Lung (tissue), 12 donors: Measurements from ENCODE around the gene MT1E. TPM values are rescaled to one million over a fixed set of nuclear protein-coding genes. Genes with fewer than 3 reads are reported as not detected.

ENCODE experiments used
- ATAC-seq: fragments of 200-7000 bp; cut with Tn5 transposase; one replicate; pipeline ENCODE4 v1.9.1; 2020; ENCODE audit warnings: moderate number of reproducible peaks; ENCODE audit not compliant: insufficient read depth, low FRiP score
- DNase-seq, 3 donors: peaks; one replicate each; pipeline ENCODE4 v3.0.0-alpha.2; 2013 to 2017
- H3K27ac ChIP-seq, 2 donors: one replicate each; pipeline ENCODE4 v1.5.1; 2013; ENCODE audit warnings: mild to moderate bottlenecking in 2 of 2, moderate library complexity in 2 of 2, control low read depth in 1 of 2, inconsistent platforms in 1 of 2, low read depth in 1 of 2, low read length in 1 of 2
- H3K27me3 ChIP-seq, 3 donors: one replicate each; pipeline ENCODE4 v1.5.1; 2013; ENCODE audit warnings: low read length in 2 of 3; ENCODE audit not compliant: control insufficient read depth in 3 of 3, insufficient read depth in 3 of 3
- H3K36me3 ChIP-seq, 4 donors: one replicate each; pipeline ENCODE4 v1.5.1; 2013; ENCODE audit warnings: low read length in 4 of 4, mild to moderate bottlenecking in 1 of 4, moderate library complexity in 1 of 4; ENCODE audit not compliant: control insufficient read depth in 4 of 4, insufficient read depth in 4 of 4
- H3K4me1 ChIP-seq, 5 donors: one replicate each; pipeline ENCODE4 v1.5.1; 2013; ENCODE audit warnings: low read length in 5 of 5, mild to moderate bottlenecking in 2 of 5, moderate library complexity in 1 of 5; ENCODE audit not compliant: control insufficient read depth in 5 of 5, insufficient read depth in 5 of 5
- H3K4me3 ChIP-seq: one replicate; pipeline ENCODE4 v1.5.1; 2013; ENCODE audit warnings: mild to moderate bottlenecking, control low read depth, moderate library complexity
- H3K9ac ChIP-seq, 2 donors: one replicate each; pipeline ENCODE4 v1.5.1; 2013; ENCODE audit warnings: low read length in 2 of 2, control low read depth in 1 of 2; ENCODE audit not compliant: insufficient read depth in 1 of 2
- H3K9me3 ChIP-seq, 4 donors: one replicate each; pipeline ENCODE4 v1.5.1; 2013; ENCODE audit warnings: low read length in 3 of 4, mild to moderate bottlenecking in 1 of 4, moderate library complexity in 1 of 4; ENCODE audit not compliant: control insufficient read depth in 4 of 4, insufficient read depth in 3 of 4
- CTCF ChIP-seq: IDR thresholded peaks from 2 replicates; pipeline ENCODE4 v1.5.1; 2012; ENCODE audit warnings: mild to moderate bottlenecking; ENCODE audit errors: control extremely low read depth, extremely low read depth
- WGBS, 2 donors: extraction: QIAGEN DNeasy Blood & Tissue Kit; methylation state at CpG; one replicate each; pipeline ENCODE4 v1.1.7; 2013; 5-methylcytosine and 5-hydroxymethylcytosine counted together
- polyA plus RNA-seq, 2 donors: library from polyadenylated mRNA; stranded (reverse); fragments of 200-250 nt; gene quantifications; one replicate each; pipeline ENCODE4 v1.2.1, GENCODE V29; 2013
- total RNA-seq, 2 donors: library from RNA; depleted of rRNA in 1 of 2; stranded (reverse); fragments of >200 nt in 1 of 2; gene quantifications; one replicate each; pipeline ENCODE4 v1.2.1, GENCODE V29; 2014 to 2021
- donor health status: control.
- donor health status: control.
- donor health status: Bipolar disorder and iron deficiency.
- donor health status: healthy.
- donor health status: DM: yes; HTN: yes; CAD: no.

MT1E gene
- total and polyA plus RNA-seq, 4 donors: 22.1 to 746 (median 159) TPM

- DNase-seq: no peak
- Histone ChIP-seq H3K4me1 (peaks cover 9 to 50% (median 25%) of the 10 kb centered on the region in 5 donors), H3K27ac (peak overlapping the region; percentile 88 to 97), H3K9me3 (no peaks in the 10 kb centered on the region), H3K36me3 (no peaks in the 10 kb centered on the region), H3K4me3 (no peak overlapping the region), H3K9ac (peak overlapping the region in 1 of 2 donors; percentile 34), H3K27me3 (peaks cover 0 to 10% (median 0%) of the 10 kb centered on the region in 3 donors)
- 56 to 82% methylated on average over 3 of the region's 3 CpGs for WGBS, 2 donors
- no peak for ATAC-seq
- TF ChIP-seq CTCF: no peak
Observed at GRCh38 chr16:56606071-56606475, 19.5 kb upstream of the MT1E start.

- H3K9ac ChIP-seq: peak overlapping the region in 1 of 2 donors; percentile 38
- H3K27ac ChIP-seq: peak overlapping the region; percentile 88 to 97
- TF ChIP-seq CTCF: no peak
- H3K4me1 ChIP-seq: peaks cover 9 to 55% (median 30%) of the 10 kb centered on the region in 5 donors
- H3K9me3 ChIP-seq: no peaks in the 10 kb centered on the region
- peaks cover 0 to 6% (median 0%) of the 10 kb centered on the region in 3 donors for H3K27me3 ChIP-seq
- H3K36me3 ChIP-seq: no peaks in the 10 kb centered on the region
- no peak for ATAC-seq
- WGBS, 2 donors: 36 to 62% methylated on average over 8 of the region's 8 CpGs
- peak; percentile 86 to 98 (median 98) for DNase-seq
- no peak overlapping the region for H3K4me3 ChIP-seq
Observed at GRCh38 chr16:56606476-56607108, 19.0 kb upstream of the MT1E start.

GRCh38 chr16:56607109-56607618 lies 18.4 kb upstream of the MT1E start:
- 24 to 38% methylated on average over 14 of the region's 14 CpGs for WGBS, 2 donors
- no peak for TF ChIP-seq CTCF
- Histone ChIP-seq H3K27ac (peak overlapping the region; percentile 88 to 97), H3K4me3 (no peak overlapping the region), H3K36me3 (no peaks in the 10 kb centered on the region), H3K9ac (peak overlapping the region in 1 of 2 donors; percentile 38), H3K27me3 (peaks cover 0 to 8% (median 0%) of the 10 kb centered on the region in 3 donors), H3K9me3 (no peaks in the 10 kb centered on the region), H3K4me1 (peaks cover 9 to 55% (median 31%) of the 10 kb centered on the region in 5 donors)
- peak; percentile 25 for ATAC-seq
- peak; percentile 91 to 93 (median 92) for DNase-seq
